Measurements from ENCODE around the gene MRPL38.

DNA sequence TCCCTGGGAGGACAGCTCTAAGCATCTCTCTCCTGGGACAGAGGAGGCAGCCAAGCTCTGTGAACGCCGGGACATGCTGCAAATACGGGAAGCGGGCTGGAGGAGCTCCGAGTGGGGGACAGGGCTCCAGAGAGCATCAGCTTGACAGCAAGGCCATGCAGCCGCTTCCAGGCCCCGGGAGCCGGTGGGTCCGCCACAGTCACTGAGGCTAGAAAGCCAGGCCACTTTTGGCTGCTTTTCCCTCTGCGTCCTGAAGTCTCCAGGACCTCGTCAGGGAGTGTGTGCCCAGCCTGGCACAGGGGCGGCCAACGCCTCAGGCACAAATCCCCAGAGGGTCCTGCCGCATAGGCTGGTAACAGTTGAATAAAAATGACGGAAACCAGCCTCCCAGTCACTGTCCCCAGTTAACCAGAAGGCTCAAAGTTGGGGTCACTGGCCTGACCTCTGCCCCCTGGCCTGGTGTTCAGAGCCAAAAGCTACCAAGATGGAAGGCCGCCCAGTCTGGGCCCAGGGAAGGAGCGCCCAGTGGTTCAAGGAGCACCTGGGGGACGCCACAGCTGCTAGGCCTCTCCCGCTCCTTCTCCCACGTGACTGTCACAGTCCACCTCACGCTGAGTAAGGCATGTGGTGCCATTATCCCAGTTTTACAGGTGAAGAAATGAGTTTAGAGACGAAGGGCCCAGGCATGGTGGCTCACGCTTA, 4.8 kb downstream of the MRPL38 start:
- TF ChIP-seq, protein P1, sequence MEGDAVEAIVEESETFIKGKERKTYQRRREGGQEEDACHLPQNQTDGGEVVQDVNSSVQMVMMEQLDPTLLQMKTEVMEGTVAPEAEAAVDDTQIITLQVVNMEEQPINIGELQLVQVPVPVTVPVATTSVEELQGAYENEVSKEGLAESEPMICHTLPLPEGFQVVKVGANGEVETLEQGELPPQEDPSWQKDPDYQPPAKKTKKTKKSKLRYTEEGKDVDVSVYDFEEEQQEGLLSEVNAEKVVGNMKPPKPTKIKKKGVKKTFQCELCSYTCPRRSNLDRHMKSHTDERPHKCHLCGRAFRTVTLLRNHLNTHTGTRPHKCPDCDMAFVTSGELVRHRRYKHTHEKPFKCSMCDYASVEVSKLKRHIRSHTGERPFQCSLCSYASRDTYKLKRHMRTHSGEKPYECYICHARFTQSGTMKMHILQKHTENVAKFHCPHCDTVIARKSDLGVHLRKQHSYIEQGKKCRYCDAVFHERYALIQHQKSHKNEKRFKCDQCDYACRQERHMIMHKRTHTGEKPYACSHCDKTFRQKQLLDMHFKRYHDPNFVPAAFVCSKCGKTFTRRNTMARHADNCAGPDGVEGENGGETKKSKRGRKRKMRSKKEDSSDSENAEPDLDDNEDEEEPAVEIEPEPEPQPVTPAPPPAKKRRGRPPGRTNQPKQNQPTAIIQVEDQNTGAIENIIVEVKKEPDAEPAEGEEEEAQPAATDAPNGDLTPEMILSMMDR (IDR thresholded peaks at IDR 0.05), result no peak
- no peak for TF ChIP-seq POLR2A (IDR thresholded peaks at IDR 0.05)
